B cell (primary cell): ENCODE data around the gene GRAMD2B. TPM values are rescaled to one million over a fixed set of nuclear protein-coding genes. Genes with fewer than 3 reads are reported as not detected.

Source experiments
- ATAC-seq: fragments of 200-7000 bp; cut with Tn5 transposase; one replicate; pipeline ENCODE4 v1.10.0; 2021; ENCODE audit warnings: low read depth, mild to moderate bottlenecking, moderate number of reproducible peaks, moderate library complexity
- CTCF ChIA-PET: fragments of 350-600 bp; sonication (Branson Sonifier 250); formaldehyde crosslinking; loops from one replicate; lab custom pipeline; 2021; ENCODE audit warnings: antibody characterized with exemption, inconsistent platforms; lab: Charles Lee
- POLR2A ChIA-PET: fragments of 350-600 bp; sonication (Branson Sonifier 250); formaldehyde crosslinking; loops from one replicate; lab custom pipeline; 2021; ENCODE audit warnings: antibody characterized with exemption; lab: Charles Lee
- DNase-seq: peaks from one replicate; pipeline ENCODE4 v3.0.0; 2013
- H2AFZ ChIP-seq: 2 replicates; pipeline ENCODE4 v1.6.1; 2012; ENCODE audit warnings: mild to moderate bottlenecking, low read depth, low read length; ENCODE audit not compliant: insufficient read depth, poor library complexity, severe bottlenecking
- H3K27ac ChIP-seq, 2 donors: 1 replicate in 1 of 2; 2 replicates in 1 of 2; pipeline ENCODE4 v1.5.1; 2012 to 2013; ENCODE audit warnings: low read length in 2 of 2, mild to moderate bottlenecking in 2 of 2, moderate library complexity in 1 of 2
- H3K27me3 ChIP-seq, 4 experiments: fragments of 200-600 bp in 1 of 4; sonication (generic) in 1 of 4; replicated peaks in 1 of 4; 1 replicate in 2 of 4; 2 replicates in 2 of 4; pipeline versions ENCODE4 v1.6.1 to v1.7.0; 2013 to 2016; ENCODE audit warnings: low read length in 3 of 4, mild to moderate bottlenecking in 2 of 4, mixed read lengths in 1 of 4, moderate library complexity in 1 of 4; ENCODE audit not compliant: insufficient read depth in 4 of 4, control insufficient read depth in 3 of 4; ENCODE audit errors: control extremely low read depth in 1 of 4
- H3K36me3 ChIP-seq, 2 experiments: replicated peaks in 1 of 2; 1 replicate in 1 of 2; 2 replicates in 1 of 2; pipeline versions ENCODE4 v1.6.1 to v1.7.1; 2013; ENCODE audit warnings: low read length in 1 of 2; ENCODE audit not compliant: insufficient read depth in 2 of 2, control insufficient read depth in 1 of 2; ENCODE audit errors: control extremely low read depth in 1 of 2, extremely low read depth in 1 of 2
- H3K4me1 ChIP-seq, 2 donors: fragments of 200-600 bp in 1 of 2; sonication (generic) in 1 of 2; 1 replicate in 1 of 2; 2 replicates in 1 of 2; pipeline versions ENCODE4 v1.5.1 to v1.6.1; 2013 to 2017; ENCODE audit warnings: low read length in 2 of 2; ENCODE audit not compliant: control insufficient read depth in 2 of 2, insufficient read depth in 2 of 2
- H3K4me2 ChIP-seq: replicated peaks from 2 replicates; pipeline ENCODE3; 2012; ENCODE audit warnings: mild to moderate bottlenecking, low read depth, low read length; ENCODE audit not compliant: poor library complexity, severe bottlenecking
- H3K4me3 ChIP-seq, 5 experiments: fragments of 200-600 bp in 1 of 5; sonication (generic) in 1 of 5; 1 replicate in 3 of 5; 2 replicates in 2 of 5; pipeline versions ENCODE4 v1.5.1 to v1.7.0; 2011 to 2016; ENCODE audit warnings: low read length in 4 of 5, mild to moderate bottlenecking in 4 of 5, low read depth in 2 of 5, control low read depth in 1 of 5, moderate library complexity in 1 of 5; ENCODE audit not compliant: insufficient read depth in 1 of 5; ENCODE audit errors: control extremely low read depth in 1 of 5, extremely low read depth in 1 of 5
- H3K79me2 ChIP-seq: fragments of 200-600 bp; sonication (generic); one replicate; pipeline ENCODE4 v1.6.0; 2016; ENCODE audit warnings: low read length; ENCODE audit not compliant: control insufficient read depth, insufficient read depth
- H3K9ac ChIP-seq: fragments of 200-600 bp; sonication (generic); 2 replicates; pipeline ENCODE4 v1.6.1; 2017; ENCODE audit warnings: mild to moderate bottlenecking, low read length, moderate library complexity
- H3K9me3 ChIP-seq, 3 donors: one replicate each; pipeline versions ENCODE4 v1.6.1 to v1.7.1; 2013; ENCODE audit warnings: low read length in 2 of 3; ENCODE audit not compliant: control insufficient read depth in 2 of 3, insufficient read depth in 1 of 3; ENCODE audit errors: control extremely low read depth in 1 of 3
- H4K20me1 ChIP-seq: 2 replicates; pipeline ENCODE4 v1.6.0; 2012; ENCODE audit warnings: mild to moderate bottlenecking, low read length; ENCODE audit not compliant: insufficient read depth, control insufficient read depth, poor library complexity, severe bottlenecking
- H3K27ac Mint-ChIP-seq: one replicate; pipeline ENCODE4 v1.8.0; 2021; ENCODE audit warnings: mixed read lengths
- H3K27me3 Mint-ChIP-seq: one replicate; pipeline ENCODE4 v1.8.0; 2021; ENCODE audit warnings: mixed read lengths
- H3K4me1 Mint-ChIP-seq: one replicate; pipeline ENCODE4 v1.8.0; 2021; ENCODE audit warnings: mixed read lengths
- H3K4me3 Mint-ChIP-seq: one replicate; pipeline ENCODE4 v1.8.0; 2021; ENCODE audit warnings: mixed read lengths
- H3K9me3 Mint-ChIP-seq: one replicate; pipeline ENCODE4 v1.8.0; 2022; ENCODE audit warnings: mixed read lengths; ENCODE audit not compliant: insufficient read depth
- CTCF ChIP-seq: fragments of 200-600 bp; IDR thresholded peaks from one replicate; pipeline ENCODE4 v1.8.0; 2022; ENCODE audit warnings: antibody characterized with exemption, mild to moderate bottlenecking
- EZH2 ChIP-seq: IDR thresholded peaks from 2 replicates; pipeline ENCODE4 v1.6.1; 2012; ENCODE audit warnings: borderline replicate concordance, low read depth, mild to moderate bottlenecking, moderate library complexity, low read length; ENCODE audit not compliant: insufficient read depth, poor library complexity, severe bottlenecking
- WGBS: methylation state at CpG from one replicate; pipeline ENCODE4 v1.1.5; 2013; ENCODE audit warnings: missing lambda C conversion rate; ENCODE audit not compliant: insufficient coverage; 5-methylcytosine and 5-hydroxymethylcytosine counted together
- intact Hi-C: fragments of 100-400 bp; cut with micrococcal nuclease; formaldehyde crosslinking; loops from one replicate; pipeline ENCODE4 v1.10.0; 2022
- polyA plus RNA-seq: library from polyadenylated mRNA; depleted of rRNA; stranded (reverse); fragments of >200 nt; gene quantifications from 2 replicates; pipeline ENCODE4 v1.2.3, GENCODE V29; 2012
- total RNA-seq, 2 donors: library from RNA; stranded (reverse); fragments of 120-200 nt in 1 of 2; gene quantifications; 1 replicate in 1 of 2; 2 replicates in 1 of 2; pipeline versions ENCODE4 v1.2.3 to v1.2.4, GENCODE V29; 2013 to 2022

The GRAMD2B gene
- total and polyA plus RNA-seq, 2 donors (not counting 1 experiment from before 2014, with no cell fraction given): 0.86 to 3.6 TPM

GRCh38 chr5:126525630-126526245 is 102.5 kb downstream of the GRAMD2B start:
- Histone ChIP-seq H3K4me3 (no peak overlapping the region), H3K36me3 (no peaks in the 10 kb centered on the region), H2AFZ (no peak overlapping the region), H3K4me2 (no peak overlapping the region), H3K27me3 (peaks cover 0 to 9% (median 0%) of the 10 kb centered on the region in 4 experiments), H3K9me3 (no peaks in the 10 kb centered on the region), H3K4me1 (no peaks in the 10 kb centered on the region), H3K9ac (no peak overlapping the region), H3K79me2 (no peaks in the 10 kb centered on the region), H4K20me1 (no peaks in the 10 kb centered on the region), H3K27ac (no peak overlapping the region)
- Mint-ChIP-seq H3K27me3 (peaks cover 14% of the 10 kb centered on the region), H3K4me3 (no peak overlapping the region), H3K27ac (no peak overlapping the region), H3K9me3 (no peaks in the 10 kb centered on the region), H3K4me1 (no peaks in the 10 kb centered on the region)
- DNase-seq (no peak), ATAC-seq (no peak)
- intact Hi-C loops: no loop called here
- 37% methylated on average over 4 of the region's 5 CpGs for WGBS
- ChIA-PET CTCF (interaction anchor here (1.3 kb wide), 1 partner anchor 17 kb away, joined by 3 read pairs; no protein-coding TSS in a partner anchor), POLR2A (no interaction called here)
- TF ChIP-seq EZH2: no peak

- intact Hi-C loops: no loop called here
- Histone ChIP-seq H3K4me2 (no peak overlapping the region), H3K9me3 (no peaks in the 10 kb centered on the region), H3K4me1 (no peaks in the 10 kb centered on the region), H3K79me2 (no peaks in the 10 kb centered on the region), H3K27me3 (peaks cover 0 to 9% (median 0%) of the 10 kb centered on the region in 4 experiments), H3K4me3 (no peak overlapping the region), H3K27ac (no peak overlapping the region), H3K36me3 (no peaks in the 10 kb centered on the region), H3K9ac (no peak overlapping the region), H4K20me1 (no peaks in the 10 kb centered on the region), H2AFZ (no peak overlapping the region)
- H3K27ac Mint-ChIP-seq: no peak overlapping the region
- H3K9me3 Mint-ChIP-seq: no peaks in the 10 kb centered on the region
- ATAC-seq: no peak
- POLR2A ChIA-PET: no interaction called here
- CTCF ChIA-PET: interaction anchor here (1.3 kb wide), 1 partner anchor 16 kb away, joined by 3 read pairs; no protein-coding TSS in a partner anchor
- H3K27me3 Mint-ChIP-seq: peaks cover 14% of the 10 kb centered on the region
- no peaks in the 10 kb centered on the region for H3K4me1 Mint-ChIP-seq
- TF ChIP-seq EZH2 (no peak), CTCF (no peak)
- no peak for DNase-seq
- no peak overlapping the region for H3K4me3 Mint-ChIP-seq
Observed at GRCh38 chr5:126526493-126526892, 103.3 kb downstream of the GRAMD2B start.
